ENCODE measurements around the gene GABBR2. TPM values are rescaled to one million over a fixed set of nuclear protein-coding genes. Genes with fewer than 3 reads are reported as not detected.

The GABBR2 gene
- total RNA-seq, 1 experiment from 2014 or later: 0.76 TPM

DNA sequence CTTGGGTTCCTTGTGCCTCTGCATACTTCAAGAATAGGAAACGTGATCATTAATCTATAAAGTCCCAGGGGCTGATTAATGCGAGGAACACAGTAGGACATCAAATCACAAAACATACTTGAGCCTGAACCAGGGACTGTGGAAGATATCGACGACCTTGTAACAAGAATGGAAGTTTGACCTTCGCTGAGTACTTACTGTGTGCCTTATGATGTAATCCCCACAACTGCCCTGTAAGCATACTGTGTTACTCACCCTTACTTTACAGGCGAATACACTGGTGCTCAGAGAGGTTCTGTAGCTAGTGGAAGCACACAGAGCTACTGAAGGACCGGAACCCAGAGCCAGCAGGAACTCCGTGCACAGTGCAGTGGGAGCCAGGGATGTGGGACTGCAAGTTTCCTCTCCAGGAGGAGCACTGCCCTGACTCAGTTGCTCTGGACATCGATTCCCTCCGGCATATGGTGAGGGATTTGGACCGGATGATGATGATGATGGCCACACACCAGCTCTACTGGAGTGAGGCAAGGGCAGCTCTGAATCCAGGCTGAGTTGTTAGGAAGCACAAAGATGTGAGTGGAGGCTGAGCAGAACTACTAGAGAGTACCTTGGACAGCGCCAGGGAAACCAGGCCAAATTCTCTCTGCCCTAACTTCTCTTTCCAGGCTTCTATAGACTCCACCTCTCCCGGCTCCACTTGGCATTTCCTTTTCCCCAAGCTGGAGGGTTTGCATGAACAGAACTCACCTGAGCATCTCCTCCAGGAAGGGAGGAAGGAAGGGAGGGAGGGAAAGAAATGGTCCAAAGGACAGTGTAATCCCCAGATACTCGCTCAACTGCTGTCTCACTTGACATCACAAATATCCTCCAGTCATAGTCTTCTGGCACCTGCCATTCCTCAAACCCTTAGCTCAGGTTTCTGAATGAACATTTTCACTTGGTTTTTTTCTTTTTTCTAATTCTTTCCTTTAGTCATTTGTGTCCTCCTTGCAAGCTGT, 1.5 kb upstream of the GABBR2 start:
- peak in 1 of 2 experiments; percentile 43 for DNase-seq
- peaks cover 6% of the 10 kb centered on the region; the same call in 1 of the 2 replicates for H3K79me2 ChIP-seq (ENCODE audit: low read depth)
- H3K36me3 ChIP-seq (ENCODE audit: low read depth): no peaks in the 10 kb centered on the region
- no peaks in the 10 kb centered on the region for H4K20me1 ChIP-seq (ENCODE audit: insufficient read depth)
- no peak overlapping the region for H2AFZ ChIP-seq
- peaks cover 22% of the 10 kb centered on the region for H3K27me3 ChIP-seq (ENCODE audit: insufficient read depth, low read depth)
- intact Hi-C loops (cut with micrococcal nuclease; ENCODE audit: unreplicated experiment): loop anchor here (5.0 to 10.0 kb wide), 2 partner anchors 173 to 635 kb away; no protein-coding TSS in a partner anchor
- H3K4me1 ChIP-seq (replicated peaks; ENCODE audit: insufficient read depth): peaks cover 5% of the 10 kb centered on the region
- TF ChIP-seq EZH2 (IDR thresholded peaks at IDR 0.05; ENCODE audit: low read depth): no peak
- TF ChIP-seq, protein P1, sequence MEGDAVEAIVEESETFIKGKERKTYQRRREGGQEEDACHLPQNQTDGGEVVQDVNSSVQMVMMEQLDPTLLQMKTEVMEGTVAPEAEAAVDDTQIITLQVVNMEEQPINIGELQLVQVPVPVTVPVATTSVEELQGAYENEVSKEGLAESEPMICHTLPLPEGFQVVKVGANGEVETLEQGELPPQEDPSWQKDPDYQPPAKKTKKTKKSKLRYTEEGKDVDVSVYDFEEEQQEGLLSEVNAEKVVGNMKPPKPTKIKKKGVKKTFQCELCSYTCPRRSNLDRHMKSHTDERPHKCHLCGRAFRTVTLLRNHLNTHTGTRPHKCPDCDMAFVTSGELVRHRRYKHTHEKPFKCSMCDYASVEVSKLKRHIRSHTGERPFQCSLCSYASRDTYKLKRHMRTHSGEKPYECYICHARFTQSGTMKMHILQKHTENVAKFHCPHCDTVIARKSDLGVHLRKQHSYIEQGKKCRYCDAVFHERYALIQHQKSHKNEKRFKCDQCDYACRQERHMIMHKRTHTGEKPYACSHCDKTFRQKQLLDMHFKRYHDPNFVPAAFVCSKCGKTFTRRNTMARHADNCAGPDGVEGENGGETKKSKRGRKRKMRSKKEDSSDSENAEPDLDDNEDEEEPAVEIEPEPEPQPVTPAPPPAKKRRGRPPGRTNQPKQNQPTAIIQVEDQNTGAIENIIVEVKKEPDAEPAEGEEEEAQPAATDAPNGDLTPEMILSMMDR (conservative IDR thresholded peaks at IDR 0.05): no peak
- BruUV-seq (replicated peaks): no TSS peak
- peaks cover 9% of the 10 kb centered on the region; the same call in 1 of the 2 replicates for H3F3A ChIP-seq (ENCODE audit: insufficient read depth, low read depth)
- H3K4me2 ChIP-seq: no peak overlapping the region
- H3K9me2 ChIP-seq (ENCODE audit: insufficient read depth): no peaks in the 10 kb centered on the region
- CTCF ChIA-PET: no interaction called here
- no peaks in the 10 kb centered on the region for H3K9me3 ChIP-seq (ENCODE audit: insufficient read depth, low read depth)
- no peak overlapping the region for H3K27ac ChIP-seq
- no peak overlapping the region for H3K4me3 ChIP-seq
- POLR2A ChIA-PET (ENCODE audit: unreplicated experiment): no interaction called here

GRCh38 chr9:98708103-98708932, 417 bp downstream of the GABBR2 start:
- Histone ChIP-seq H3K27ac (no peak overlapping the region), H3K4me1 (replicated peaks; ENCODE audit: insufficient read depth) (peaks cover 6% of the 10 kb centered on the region), H3K9me3 (ENCODE audit: insufficient read depth, low read depth) (no peaks in the 10 kb centered on the region), H3K9me2 (ENCODE audit: insufficient read depth) (no peaks in the 10 kb centered on the region), H3K4me3 (peak overlapping the region; percentile 60), H3K4me2 (peak overlapping the region; percentile 94), H2AFZ (no peak overlapping the region), H3K36me3 (ENCODE audit: low read depth) (no peaks in the 10 kb centered on the region), H3F3A (ENCODE audit: insufficient read depth, low read depth) (peaks cover 9% of the 10 kb centered on the region; the same call in 1 of the 2 replicates), H3K27me3 (ENCODE audit: insufficient read depth, low read depth) (peaks cover 22% of the 10 kb centered on the region), H3K79me2 (ENCODE audit: low read depth) (peaks cover 13% of the 10 kb centered on the region; the same call in 1 of the 2 replicates), H4K20me1 (ENCODE audit: insufficient read depth) (no peaks in the 10 kb centered on the region)
- no TSS peak for BruUV-seq (replicated peaks)
- DNase-seq: no peak
- CTCF ChIA-PET: interaction anchor here (0.7 kb wide), 1 partner anchor 118 kb away, joined by 19 read pairs; no protein-coding TSS in a partner anchor
- TF ChIP-seq EZH2 (IDR thresholded peaks at IDR 0.05; ENCODE audit: low read depth): no peak
- TF ChIP-seq, protein P1 (conservative IDR thresholded peaks at IDR 0.05): no peak
- intact Hi-C loops (cut with micrococcal nuclease; ENCODE audit: unreplicated experiment): loop anchor here (5.0 to 10.0 kb wide), 2 partner anchors 171 to 634 kb away; no protein-coding TSS in a partner anchor
- POLR2A ChIA-PET (ENCODE audit: unreplicated experiment): interaction anchor here (0.6 kb wide), 1 partner anchor 73 kb away, joined by 7 read pairs; no protein-coding TSS in a partner anchor
